ENCODE data around the gene C1QTNF8.

C1QTNF8 gene

DNA sequence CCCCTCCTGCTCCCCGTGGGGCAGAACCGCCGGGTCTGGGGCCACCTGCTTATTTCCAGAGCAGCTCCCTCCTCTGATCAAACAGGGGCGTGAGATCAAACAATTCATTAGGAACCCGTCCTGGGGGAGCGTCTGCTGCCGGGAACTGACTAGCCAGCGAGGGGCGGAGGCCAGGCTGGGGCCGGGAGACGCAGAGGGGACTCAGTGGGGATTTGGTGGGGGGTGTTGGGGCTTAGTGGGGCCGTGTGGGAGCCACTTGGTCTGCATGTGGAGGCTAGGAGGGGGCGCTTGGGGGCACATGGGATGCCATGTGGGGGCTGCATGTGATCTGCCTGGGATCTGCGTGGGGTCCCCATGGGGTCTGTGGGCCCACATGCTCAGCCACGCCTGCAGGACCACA, 36.4 kb upstream of the C1QTNF8 start:
- no peaks in the 10 kb centered on the region for H3K36me3 ChIP-seq (ENCODE audit: insufficient read depth, insufficient read length, low read length)
- H3K4me3 ChIP-seq (ENCODE audit: insufficient read length, low read depth), result no peak overlapping the region
- H3K4me1 ChIP-seq (ENCODE audit: insufficient read depth, insufficient read length), result peaks cover 8% of the 10 kb centered on the region
- no peaks in the 10 kb centered on the region for H3K9me3 ChIP-seq (ENCODE audit: insufficient read depth, low read length)
- TF ChIP-seq YY1 (IDR thresholded peaks at IDR 0.05; ENCODE audit: insufficient read depth, insufficient read length), result no peak
- no peak for TF ChIP-seq SUZ12 (IDR thresholded peaks at IDR 0.05; ENCODE audit: extremely low read depth, insufficient read depth, insufficient read length)
- TF ChIP-seq ZNF274 (IDR thresholded peaks at IDR 0.05; ENCODE audit: low read depth, low read length), result no peak
- no peak overlapping the region for H3K9ac ChIP-seq (ENCODE audit: insufficient read length, low read depth)
- DNase-seq (ENCODE audit: low read depth, low spot score), result no peak
- peaks cover 10% of the 10 kb centered on the region for H3K27me3 ChIP-seq (ENCODE audit: insufficient read depth, insufficient read length)

DNA sequence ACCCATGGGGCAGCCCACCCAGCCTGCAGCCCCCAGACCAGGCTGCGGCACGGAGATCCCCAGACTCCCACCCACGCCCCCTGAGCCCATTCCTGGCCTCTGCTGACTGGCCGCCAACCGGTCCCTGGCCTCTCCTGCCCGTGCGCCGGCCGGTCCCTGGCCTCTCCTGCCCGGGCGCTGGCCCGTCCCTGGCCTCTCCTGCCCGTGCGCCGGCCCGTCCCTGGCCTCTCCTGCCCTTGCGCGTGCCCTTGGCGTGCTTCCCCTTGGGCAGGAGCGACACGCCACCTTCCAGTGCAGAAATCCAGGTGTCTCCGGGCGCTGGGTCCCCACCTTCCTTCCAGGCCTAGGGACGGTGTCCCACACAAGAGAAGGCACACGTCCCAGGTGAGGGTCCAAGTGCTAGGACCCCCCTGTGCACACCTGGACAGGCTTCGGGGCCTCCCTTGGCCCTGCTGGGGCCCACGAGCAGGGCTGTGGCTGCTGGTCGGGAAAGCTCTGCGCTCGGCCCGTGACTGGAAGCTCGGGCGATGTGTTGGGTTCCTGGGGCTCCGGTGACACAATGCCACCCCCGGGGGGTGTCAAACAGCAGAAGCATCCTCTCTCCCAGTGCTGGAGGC, 35.4 kb upstream of the C1QTNF8 start:
- no peak for DNase-seq (ENCODE audit: low read depth, low spot score)
- Histone ChIP-seq H3K4me1 (ENCODE audit: insufficient read depth, insufficient read length) (peaks cover 13% of the 10 kb centered on the region), H3K9ac (ENCODE audit: insufficient read length, low read depth) (no peak overlapping the region), H3K4me3 (ENCODE audit: insufficient read length, low read depth) (no peak overlapping the region), H3K27me3 (ENCODE audit: insufficient read depth, insufficient read length) (peaks cover 13% of the 10 kb centered on the region), H3K9me3 (ENCODE audit: insufficient read depth, low read length) (no peaks in the 10 kb centered on the region), H3K36me3 (ENCODE audit: insufficient read depth, insufficient read length, low read length) (no peaks in the 10 kb centered on the region)
- no peak for TF ChIP-seq SUZ12 (IDR thresholded peaks at IDR 0.05; ENCODE audit: extremely low read depth, insufficient read depth, insufficient read length)
- TF ChIP-seq ZNF274 (IDR thresholded peaks at IDR 0.05; ENCODE audit: low read depth, low read length), result no peak
- TF ChIP-seq YY1 (IDR thresholded peaks at IDR 0.05; ENCODE audit: insufficient read depth, insufficient read length), result no peak

DNA sequence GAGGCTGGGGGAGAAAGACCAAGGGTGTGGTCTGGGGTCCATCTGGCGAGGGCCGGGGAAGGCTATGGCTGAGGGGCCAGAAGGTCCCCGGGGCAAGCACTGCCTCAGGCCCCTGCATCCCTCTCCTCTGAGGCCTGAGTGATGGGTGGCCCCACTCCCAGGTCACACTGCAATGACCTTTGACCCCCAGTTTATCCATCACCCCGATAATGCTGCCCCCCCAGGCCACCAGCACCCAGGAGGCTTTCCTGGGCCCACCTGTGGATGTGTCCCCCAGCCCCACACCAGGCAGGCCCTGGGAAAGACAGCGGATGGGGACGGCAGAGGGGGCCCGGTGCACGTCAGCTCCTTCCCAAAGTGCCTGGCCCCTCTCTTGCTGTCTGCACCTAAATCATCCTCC, 34.3 kb upstream of the C1QTNF8 start:
- H3K36me3 ChIP-seq (ENCODE audit: insufficient read depth, insufficient read length, low read length), result no peaks in the 10 kb centered on the region

DNA sequence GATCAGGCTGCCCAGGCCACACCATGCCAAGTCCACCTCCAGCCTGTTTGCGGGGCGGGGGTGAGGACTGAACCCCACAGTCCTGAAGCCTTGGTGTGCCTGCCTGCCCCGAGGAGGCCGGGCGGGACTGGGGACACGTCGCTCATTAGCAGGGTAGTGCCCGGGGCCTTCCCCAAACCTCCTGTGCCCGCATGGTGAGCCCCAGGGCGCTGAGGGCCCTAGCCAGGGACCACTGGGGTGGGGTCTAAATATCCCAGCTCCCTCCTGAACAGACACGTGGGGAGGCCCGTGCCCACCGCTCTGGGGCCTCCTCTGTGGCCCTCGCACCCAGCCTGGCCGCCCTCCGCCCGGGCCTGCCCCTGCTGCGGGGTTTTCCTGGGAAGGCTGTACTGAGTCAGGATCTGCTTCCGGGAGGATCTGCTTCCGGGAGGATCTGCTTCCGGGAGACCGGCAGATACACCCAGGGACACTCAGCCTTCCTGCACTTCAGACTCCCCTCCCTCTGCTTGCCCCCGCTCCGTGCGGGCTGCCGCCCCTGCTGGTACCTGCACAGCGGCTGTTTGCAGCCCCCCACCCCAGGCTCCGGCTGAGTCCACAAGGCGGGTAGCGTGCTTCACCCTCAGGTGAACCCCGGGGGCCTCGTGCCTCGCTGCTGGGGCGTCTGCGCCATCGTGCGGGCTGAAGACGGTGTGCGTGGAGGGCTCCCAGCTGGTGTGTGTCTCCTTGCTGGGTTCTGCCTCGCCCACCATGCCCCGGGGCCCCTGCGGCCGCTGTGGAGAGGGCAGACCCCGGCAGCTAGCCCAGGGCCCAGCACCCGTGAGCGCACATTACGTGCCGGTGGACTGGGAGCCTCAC, 33.3 kb upstream of the C1QTNF8 start:
- TF ChIP-seq SUZ12 (IDR thresholded peaks at IDR 0.05; ENCODE audit: extremely low read depth, insufficient read depth, insufficient read length) (no peak), YY1 (IDR thresholded peaks at IDR 0.05; ENCODE audit: insufficient read depth, insufficient read length) (no peak), ZNF274 (IDR thresholded peaks at IDR 0.05; ENCODE audit: low read depth, low read length) (no peak)

More for the DNA sequence above, 34.3 kb upstream of the C1QTNF8 start:
- H3K9me3 ChIP-seq (ENCODE audit: insufficient read depth, low read length), result no peaks in the 10 kb centered on the region
- peaks cover 16% of the 10 kb centered on the region for H3K27me3 ChIP-seq (ENCODE audit: insufficient read depth, insufficient read length)
- H3K4me1 ChIP-seq (ENCODE audit: insufficient read depth, insufficient read length), result peaks cover 13% of the 10 kb centered on the region
- no peak for DNase-seq (ENCODE audit: low read depth, low spot score)
- TF ChIP-seq SUZ12 (IDR thresholded peaks at IDR 0.05; ENCODE audit: extremely low read depth, insufficient read depth, insufficient read length) (no peak), ZNF274 (IDR thresholded peaks at IDR 0.05; ENCODE audit: low read depth, low read length) (no peak), YY1 (IDR thresholded peaks at IDR 0.05; ENCODE audit: insufficient read depth, insufficient read length) (no peak)
- H3K4me3 ChIP-seq (ENCODE audit: insufficient read length, low read depth), result no peak overlapping the region
- no peak overlapping the region for H3K9ac ChIP-seq (ENCODE audit: insufficient read length, low read depth)

DNA sequence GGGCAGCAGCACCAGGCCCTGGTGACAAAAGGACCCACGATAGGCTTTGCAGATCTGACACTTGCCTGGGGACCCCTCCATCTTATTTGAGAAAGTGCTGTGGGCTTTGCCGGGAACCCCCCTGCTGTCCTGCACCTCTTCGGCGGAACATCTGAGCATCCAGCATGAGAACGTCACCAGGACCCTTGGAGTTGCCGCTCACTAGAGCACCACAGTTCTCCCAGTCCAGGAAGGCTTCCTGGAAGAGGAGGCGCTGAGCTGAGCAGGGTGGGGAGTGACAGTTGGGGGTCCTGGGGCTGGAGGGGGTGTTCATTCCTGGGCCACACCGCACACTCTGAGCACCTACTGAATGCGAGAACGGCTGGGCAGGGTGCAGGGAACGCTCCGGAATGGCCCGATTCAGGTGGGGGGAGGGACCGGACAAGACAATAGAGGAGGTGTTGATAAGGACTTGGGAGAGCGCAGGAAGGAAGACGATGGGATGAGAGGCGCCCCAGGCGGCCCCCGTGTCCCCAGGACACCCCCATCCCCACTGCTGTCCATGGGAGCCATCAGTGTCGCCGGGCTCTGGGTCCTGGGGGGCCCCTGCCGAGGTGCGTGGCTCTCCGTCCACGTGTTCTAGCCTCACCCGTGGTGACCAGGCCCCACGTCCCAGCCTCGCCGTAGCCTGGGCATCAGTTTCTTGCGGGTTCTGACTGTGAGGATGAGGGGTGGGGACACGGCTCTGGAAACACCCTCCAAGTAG, 32.1 kb upstream of the C1QTNF8 start:
- Histone ChIP-seq H3K4me1 (ENCODE audit: insufficient read depth, insufficient read length) (peaks cover 20% of the 10 kb centered on the region), H3K4me3 (ENCODE audit: insufficient read length, low read depth) (no peak overlapping the region)
- no peak for TF ChIP-seq YY1 (IDR thresholded peaks at IDR 0.05; ENCODE audit: insufficient read depth, insufficient read length)
- no peak for TF ChIP-seq ZNF274 (IDR thresholded peaks at IDR 0.05; ENCODE audit: low read depth, low read length)

More for the DNA sequence above, 33.3 kb upstream of the C1QTNF8 start:
- Histone ChIP-seq H3K36me3 (ENCODE audit: insufficient read depth, insufficient read length, low read length) (no peaks in the 10 kb centered on the region), H3K9me3 (ENCODE audit: insufficient read depth, low read length) (no peaks in the 10 kb centered on the region), H3K9ac (ENCODE audit: insufficient read length, low read depth) (no peak overlapping the region), H3K4me1 (ENCODE audit: insufficient read depth, insufficient read length) (peaks cover 20% of the 10 kb centered on the region), H3K4me3 (ENCODE audit: insufficient read length, low read depth) (no peak overlapping the region), H3K27me3 (ENCODE audit: insufficient read depth, insufficient read length) (peaks cover 19% of the 10 kb centered on the region)
- DNase-seq (ENCODE audit: low read depth, low spot score), result no peak

DNA sequence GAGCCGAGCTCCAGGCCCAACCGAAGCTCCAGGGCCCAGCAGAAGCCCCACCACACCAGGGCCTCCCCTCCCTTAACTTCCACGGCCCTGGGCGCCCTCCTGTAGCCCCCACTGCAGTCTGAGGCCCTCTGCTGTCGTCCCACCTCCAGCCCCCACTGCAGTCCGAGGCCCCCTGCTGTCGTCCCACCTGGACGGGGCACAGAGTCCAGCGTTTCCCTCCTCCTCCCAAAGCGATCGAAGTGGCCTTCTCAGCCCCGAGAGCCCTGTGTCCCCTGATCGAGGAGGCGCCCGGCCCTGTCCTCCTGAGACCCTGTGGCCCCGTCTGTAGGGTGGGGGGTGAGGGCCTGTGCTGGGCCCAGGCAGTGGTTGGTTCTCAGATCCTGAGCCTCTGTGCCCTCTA, 31.1 kb upstream of the C1QTNF8 start:
- DNase-seq (ENCODE audit: low read depth, low spot score), result no peak
- peaks cover 20% of the 10 kb centered on the region for H3K4me1 ChIP-seq (ENCODE audit: insufficient read depth, insufficient read length)
- H3K36me3 ChIP-seq (ENCODE audit: insufficient read depth, insufficient read length, low read length), result no peaks in the 10 kb centered on the region
- peak overlapping the region; percentile 56 for H3K9ac ChIP-seq (ENCODE audit: insufficient read length, low read depth)
- H3K9me3 ChIP-seq (ENCODE audit: insufficient read depth, low read length), result no peaks in the 10 kb centered on the region
- TF ChIP-seq ZNF274 (IDR thresholded peaks at IDR 0.05; ENCODE audit: low read depth, low read length) (no peak), SUZ12 (IDR thresholded peaks at IDR 0.05; ENCODE audit: extremely low read depth, insufficient read depth, insufficient read length) (no peak), YY1 (IDR thresholded peaks at IDR 0.05; ENCODE audit: insufficient read depth, insufficient read length) (no peak)
- H3K27me3 ChIP-seq (ENCODE audit: insufficient read depth, insufficient read length), result peaks cover 34% of the 10 kb centered on the region
- no peak overlapping the region for H3K4me3 ChIP-seq (ENCODE audit: insufficient read length, low read depth)

More for the DNA sequence above, 32.1 kb upstream of the C1QTNF8 start:
- DNase-seq (ENCODE audit: low read depth, low spot score), result no peak
- Histone ChIP-seq H3K27me3 (ENCODE audit: insufficient read depth, insufficient read length) (peaks cover 24% of the 10 kb centered on the region), H3K9ac (ENCODE audit: insufficient read length, low read depth) (no peak overlapping the region), H3K36me3 (ENCODE audit: insufficient read depth, insufficient read length, low read length) (no peaks in the 10 kb centered on the region), H3K9me3 (ENCODE audit: insufficient read depth, low read length) (no peaks in the 10 kb centered on the region)

DNA sequence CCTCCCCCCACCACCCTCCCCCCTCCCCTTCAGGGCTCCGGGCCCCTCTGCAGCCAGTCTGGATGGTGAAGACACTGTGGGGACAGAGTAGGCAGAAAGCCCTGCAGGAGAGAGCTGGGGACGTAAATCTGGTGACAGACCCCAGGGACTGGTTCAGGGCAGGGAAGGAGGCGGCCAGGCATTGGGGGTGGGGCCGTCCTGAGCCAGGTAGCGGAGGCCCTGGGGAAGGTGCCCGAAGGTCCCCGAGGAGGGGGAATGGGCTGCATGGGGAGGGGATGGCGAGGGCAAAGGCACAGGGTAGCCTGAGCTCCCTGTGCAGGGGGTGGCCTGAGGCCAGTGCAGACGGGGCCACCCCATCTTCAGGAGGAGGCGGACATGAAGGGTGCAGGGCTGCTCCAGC, 30.5 kb upstream of the C1QTNF8 start:
- Histone ChIP-seq H3K27me3 (ENCODE audit: insufficient read depth, insufficient read length) (peaks cover 39% of the 10 kb centered on the region), H3K9me3 (ENCODE audit: insufficient read depth, low read length) (no peaks in the 10 kb centered on the region), H3K4me3 (ENCODE audit: insufficient read length, low read depth) (no peak overlapping the region), H3K4me1 (ENCODE audit: insufficient read depth, insufficient read length) (peaks cover 15% of the 10 kb centered on the region), H3K36me3 (ENCODE audit: insufficient read depth, insufficient read length, low read length) (no peaks in the 10 kb centered on the region), H3K9ac (ENCODE audit: insufficient read length, low read depth) (peak overlapping the region; percentile 56)
- DNase-seq (ENCODE audit: low read depth, low spot score), result no peak
- TF ChIP-seq YY1 (IDR thresholded peaks at IDR 0.05; ENCODE audit: insufficient read depth, insufficient read length) (no peak), ZNF274 (IDR thresholded peaks at IDR 0.05; ENCODE audit: low read depth, low read length) (no peak), SUZ12 (IDR thresholded peaks at IDR 0.05; ENCODE audit: extremely low read depth, insufficient read depth, insufficient read length) (no peak)

Measured in NT2/D1 (cell line).